ENCODE data around the gene RNF224.

Gene RNF224

GRCh38 chr9:137216188-137216965, 10.9 kb upstream of the RNF224 start:
- no peak for DNase-seq

GRCh38 chr9:137217276-137218211, 9.8 kb upstream of the RNF224 start:
- DNase-seq, result no peak

- DNase-seq, result no peak
Observed at GRCh38 chr9:137218212-137218753, 9.0 kb upstream of the RNF224 start.

- no peak for DNase-seq
Observed at GRCh38 chr9:137218754-137219271, 8.5 kb upstream of the RNF224 start.

GRCh38 chr9:137219757-137220316, 7.5 kb upstream of the RNF224 start:
- DNase-seq, result no peak

GRCh38 chr9:137220317-137221094, 6.8 kb upstream of the RNF224 start:
- no peak for DNase-seq

GRCh38 chr9:137221095-137221505, 6.2 kb upstream of the RNF224 start:
- no peak for DNase-seq

GRCh38 chr9:137221506-137222111, 5.7 kb upstream of the RNF224 start:
- no peak for DNase-seq

GRCh38 chr9:137222190-137223077, 4.9 kb upstream of the RNF224 start, which contains the start of gene RNF208:
RNF208 (minus strand) TSS chr9:137222240; CDS start chr9:137221212, 1,028 bp downstream.
- no peak for DNase-seq

GRCh38 chr9:137223078-137223970, 4.0 kb upstream of the RNF224 start:
- DNase-seq, result peak; percentile 96

- peak; percentile 13 for DNase-seq
Observed at GRCh38 chr9:137224830-137225694, 2.2 kb upstream of the RNF224 start, which contains the start of gene CYSRT1. CYSRT1 (plus strand) TSS chr9:137225174; CDS start chr9:137225622, 448 bp downstream.

- DNase-seq, result no peak
Observed at GRCh38 chr9:137225699-137226331, 1.5 kb upstream of the RNF224 start.

- DNase-seq, result no peak
Observed at GRCh38 chr9:137226338-137227053, 806 bp upstream of the RNF224 start.

- no peak for DNase-seq
Observed at GRCh38 chr9:137227853-137228505, 677 bp downstream of the RNF224 start.

GRCh38 chr9:137228506-137228967, 1.2 kb downstream of the RNF224 start:
- no peak for DNase-seq
